Measurements from ENCODE around the gene CDH16. TPM values are rescaled to one million over a fixed set of nuclear protein-coding genes. Genes with fewer than 3 reads are reported as not detected.

CDH16 gene
- total RNA-seq, 4 donors from 2014 or later = not detected

DNA sequence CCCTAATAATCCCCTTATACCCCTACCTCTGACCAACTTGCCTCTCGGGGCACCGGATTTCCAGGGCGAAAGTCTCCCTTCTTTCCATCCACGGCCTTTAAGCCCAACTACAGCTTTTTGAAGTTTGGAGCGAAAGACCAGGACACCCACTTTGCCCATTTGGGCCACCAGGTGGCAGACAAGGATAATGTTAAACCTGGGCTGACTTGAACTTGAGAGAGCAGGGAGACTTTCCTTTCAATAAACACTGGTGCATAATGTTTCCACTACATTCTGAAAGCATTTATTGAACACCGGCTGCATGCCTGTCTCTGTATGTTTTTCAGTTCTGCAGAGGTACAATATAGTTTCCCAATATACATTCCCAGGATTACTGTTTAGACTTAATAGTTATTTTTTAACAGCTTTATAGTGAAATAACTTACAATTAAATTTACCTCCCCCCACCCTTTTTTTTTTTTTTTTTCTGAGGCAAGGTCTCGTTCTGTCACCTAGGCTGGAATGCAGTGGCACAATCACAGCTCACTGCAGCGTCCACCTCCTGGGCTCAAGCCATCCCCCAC is 35.5 kb upstream of the CDH16 start:
- peak; percentile 71 for ATAC-seq
- Histone ChIP-seq H3K4me3 (no peak overlapping the region), H3K4me1 (peaks cover 0 to 3% (median 0%) of the 10 kb centered on the region in 3 donors), H3K27me3 (peaks cover 6% of the 10 kb centered on the region), H3K9me3 (no peaks in the 10 kb centered on the region), H3K27ac (no peak overlapping the region), H3K36me3 (no peaks in the 10 kb centered on the region)
- no peak for TF ChIP-seq POLR2AphosphoS5 (IDR thresholded peaks at IDR 0.05)
- no peak for TF ChIP-seq EP300 (IDR thresholded peaks at IDR 0.05)
- TF ChIP-seq, protein P1, sequence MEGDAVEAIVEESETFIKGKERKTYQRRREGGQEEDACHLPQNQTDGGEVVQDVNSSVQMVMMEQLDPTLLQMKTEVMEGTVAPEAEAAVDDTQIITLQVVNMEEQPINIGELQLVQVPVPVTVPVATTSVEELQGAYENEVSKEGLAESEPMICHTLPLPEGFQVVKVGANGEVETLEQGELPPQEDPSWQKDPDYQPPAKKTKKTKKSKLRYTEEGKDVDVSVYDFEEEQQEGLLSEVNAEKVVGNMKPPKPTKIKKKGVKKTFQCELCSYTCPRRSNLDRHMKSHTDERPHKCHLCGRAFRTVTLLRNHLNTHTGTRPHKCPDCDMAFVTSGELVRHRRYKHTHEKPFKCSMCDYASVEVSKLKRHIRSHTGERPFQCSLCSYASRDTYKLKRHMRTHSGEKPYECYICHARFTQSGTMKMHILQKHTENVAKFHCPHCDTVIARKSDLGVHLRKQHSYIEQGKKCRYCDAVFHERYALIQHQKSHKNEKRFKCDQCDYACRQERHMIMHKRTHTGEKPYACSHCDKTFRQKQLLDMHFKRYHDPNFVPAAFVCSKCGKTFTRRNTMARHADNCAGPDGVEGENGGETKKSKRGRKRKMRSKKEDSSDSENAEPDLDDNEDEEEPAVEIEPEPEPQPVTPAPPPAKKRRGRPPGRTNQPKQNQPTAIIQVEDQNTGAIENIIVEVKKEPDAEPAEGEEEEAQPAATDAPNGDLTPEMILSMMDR (IDR thresholded peaks at IDR 0.05) = peak in 3 of 4 experiments; percentile 76 to 86 (median 81)
- 15 to 19% methylated on average over 6 of the region's 8 CpGs for WGBS, 2 donors (ENCODE audit: low coverage in 1 of 2)

DNA sequence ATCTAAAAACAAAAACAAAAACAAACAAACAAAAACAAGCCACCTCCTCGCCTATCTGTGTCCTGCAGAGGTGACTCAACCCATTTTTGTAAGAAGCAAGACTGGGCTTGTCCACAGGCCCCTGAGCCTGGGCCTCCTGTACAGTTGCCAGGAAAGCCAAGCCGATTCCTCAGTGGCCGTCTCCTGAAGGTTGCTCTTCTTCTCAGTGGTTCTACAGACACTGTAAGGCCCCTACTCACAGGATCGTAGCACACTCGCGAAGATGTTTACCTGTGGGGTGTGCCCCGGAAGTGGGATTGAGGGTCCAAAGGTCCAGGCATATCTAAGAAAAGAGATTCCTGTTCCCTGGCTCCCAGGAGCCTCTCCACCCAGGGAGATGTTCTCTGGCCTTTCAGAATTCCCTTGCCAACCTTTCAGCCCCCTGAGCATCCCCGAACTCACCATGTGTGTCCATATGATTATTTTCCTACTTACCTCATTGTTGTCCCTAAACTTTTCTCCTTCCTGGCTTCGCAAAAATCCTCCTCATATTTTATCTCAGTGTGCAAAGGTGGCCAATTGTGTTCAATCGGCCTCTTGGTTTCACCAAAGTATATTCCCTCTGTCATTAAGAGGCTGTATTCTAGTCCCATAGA is 34.9 kb upstream of the CDH16 start:
- Histone ChIP-seq H3K27ac (no peak overlapping the region), H3K4me3 (no peak overlapping the region), H3K36me3 (no peaks in the 10 kb centered on the region), H3K27me3 (peaks cover 6% of the 10 kb centered on the region), H3K9me3 (no peaks in the 10 kb centered on the region), H3K4me1 (peaks cover 0 to 9% (median 3%) of the 10 kb centered on the region in 3 donors)
- WGBS, 2 donors (ENCODE audit: low coverage in 1 of 2) = 69 to 71% methylated on average over 7 of the region's 10 CpGs
- ATAC-seq = no peak
- TF ChIP-seq POLR2AphosphoS5 (IDR thresholded peaks at IDR 0.05) (no peak), POLR2A (IDR thresholded peaks at IDR 0.05) (no peak), EP300 (IDR thresholded peaks at IDR 0.05) (no peak)
- TF ChIP-seq, protein P1 (IDR thresholded peaks at IDR 0.05) = no peak

DNA sequence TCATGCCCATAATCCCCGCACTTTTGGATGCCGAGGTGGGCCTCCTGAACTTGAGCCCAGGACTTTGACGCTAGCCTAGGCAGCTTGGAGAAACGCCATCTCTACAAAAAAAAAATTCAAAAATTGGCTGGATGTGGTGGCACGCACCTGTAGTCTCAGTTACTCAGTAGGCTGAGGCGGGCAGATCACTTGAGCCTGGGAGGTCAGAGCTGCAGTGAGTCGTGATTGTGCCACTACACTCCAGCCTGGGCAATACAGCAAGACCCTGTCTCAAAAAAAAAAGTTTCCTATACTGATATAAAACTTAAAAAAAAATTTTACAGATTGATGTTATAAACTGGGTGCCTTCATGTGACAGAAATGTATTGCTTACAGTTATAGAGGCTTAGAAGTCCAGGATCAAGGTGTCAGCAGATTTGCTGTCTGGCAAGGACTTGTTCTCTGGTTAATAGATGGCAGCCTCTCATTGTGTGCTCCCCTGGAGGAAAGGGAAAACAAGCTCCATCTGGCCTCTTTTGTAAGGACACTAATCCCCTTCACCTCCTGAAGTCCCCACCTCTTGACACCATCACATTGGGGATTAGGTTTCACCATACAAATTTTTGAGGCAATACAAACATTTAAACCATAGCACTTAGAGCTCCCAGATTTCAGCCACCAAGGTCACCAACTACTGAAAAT is 33.9 kb upstream of the CDH16 start:
- Histone ChIP-seq H3K4me1 (peaks cover 0 to 17% (median 7%) of the 10 kb centered on the region in 3 donors), H3K36me3 (no peaks in the 10 kb centered on the region), H3K9me3 (no peaks in the 10 kb centered on the region), H3K27me3 (peaks cover 6% of the 10 kb centered on the region), H3K4me3 (no peak overlapping the region), H3K27ac (no peak overlapping the region)
- ATAC-seq = no peak
- TF ChIP-seq EP300 (IDR thresholded peaks at IDR 0.05) (no peak), POLR2AphosphoS5 (IDR thresholded peaks at IDR 0.05) (no peak), POLR2A (IDR thresholded peaks at IDR 0.05) (no peak)
- TF ChIP-seq, protein P1 (IDR thresholded peaks at IDR 0.05) = no peak
- WGBS, 2 donors (ENCODE audit: low coverage in 1 of 2) = 64 to 84% methylated on average over 5 to 6 of the region's 7 CpGs

DNA sequence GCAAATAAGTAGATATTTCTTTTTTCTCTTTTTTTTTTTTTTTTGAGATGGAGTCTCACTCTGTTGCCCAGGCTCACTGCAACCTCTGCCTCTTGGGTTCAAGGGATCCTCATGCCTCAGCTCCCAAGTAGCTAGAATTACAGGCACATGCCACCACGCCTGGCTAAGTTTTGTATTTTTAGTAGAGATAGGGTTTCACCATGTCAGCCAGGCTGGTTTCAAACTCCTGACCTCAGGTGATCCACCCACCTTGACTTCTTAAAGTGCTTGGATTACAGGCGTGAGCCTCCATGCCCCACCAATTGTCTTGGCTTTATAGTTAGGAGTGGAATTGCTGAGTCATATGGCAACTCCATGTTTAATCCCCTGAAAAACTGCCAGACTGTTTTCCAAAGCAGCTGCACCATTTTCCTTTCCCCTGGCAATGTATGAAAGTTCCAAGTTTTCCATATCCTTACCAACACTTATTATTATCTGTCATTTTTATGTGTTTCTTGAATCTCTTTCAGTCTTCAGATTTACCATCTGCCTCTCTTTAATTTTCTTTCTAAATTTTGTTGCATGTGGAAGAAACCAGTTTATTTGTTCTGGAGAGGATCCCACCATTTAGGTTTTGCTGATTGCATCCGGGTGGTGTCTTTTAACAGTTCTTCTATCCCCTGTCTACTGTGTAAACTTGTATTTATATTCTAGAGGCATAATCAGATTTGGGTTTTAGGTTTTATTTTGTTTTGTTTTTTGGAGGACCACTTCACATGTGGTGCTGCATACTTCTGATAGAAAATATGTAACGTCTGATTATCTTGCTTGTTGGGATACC is 32.5 kb upstream of the CDH16 start:
- H3K36me3 ChIP-seq = no peaks in the 10 kb centered on the region
- H3K9me3 ChIP-seq = no peaks in the 10 kb centered on the region
- H3K27ac ChIP-seq = no peak overlapping the region
- H3K4me1 ChIP-seq = peaks cover 0 to 27% (median 9%) of the 10 kb centered on the region in 3 donors
- no peak for ATAC-seq
- peaks cover 6% of the 10 kb centered on the region for H3K27me3 ChIP-seq
- TF ChIP-seq EP300 (IDR thresholded peaks at IDR 0.05) (no peak), POLR2AphosphoS5 (IDR thresholded peaks at IDR 0.05) (no peak), POLR2A (IDR thresholded peaks at IDR 0.05) (no peak)
- TF ChIP-seq, protein P1 (IDR thresholded peaks at IDR 0.05) = no peak
- 71 to 82% methylated on average over 3 to 4 of the region's 4 CpGs for WGBS, 2 donors (ENCODE audit: low coverage in 1 of 2)
- H3K4me3 ChIP-seq = no peak overlapping the region

Measured in gastroesophageal sphincter (tissue), 4 donors.